HCT116 (cell line): Measurements from ENCODE around the gene LMBR1. TPM values are rescaled to one million over a fixed set of nuclear protein-coding genes. Genes with fewer than 3 reads are reported as not detected.

Source experiments
- ATAC-seq: fragments of 200-7000 bp; cut with Tn5 transposase; 2 replicates; pipeline ENCODE4 v1.9.1; 2020; ENCODE audit warnings: mild to moderate bottlenecking, moderate library complexity
- BruUV-seq: library from RNA; stranded (reverse); fragments of 400-500 nt; replicated peaks from 2 replicates; lab custom pipeline; 2021; lab: Mats Ljungman, UMichigan
- CTCF ChIA-PET: fragments of 300-600 bp; sonication (Branson Sonifier 250); formaldehyde crosslinking; loops from one replicate; lab custom pipeline; 2021; ENCODE audit warnings: antibody characterized with exemption; lab: Charles Lee
- POLR2A ChIA-PET: fragments of 300-600, 350-600 bp; sonication (Branson Sonifier 250); formaldehyde crosslinking; loops from one replicate; lab custom pipeline; 2021; ENCODE audit warnings: antibody characterized with exemption; lab: Charles Lee
- RAD21 ChIA-PET, 2 experiments: fragments of 300-600 bp; sonication (Branson Sonifier 250); formaldehyde crosslinking; loops; one replicate each; lab custom pipeline; 2023; ENCODE audit warnings: low total read pairs in 2 of 2; ENCODE audit not compliant: uncharacterized antibody in 2 of 2, unreplicated experiment in 2 of 2, low non-redundant PET in 1 of 2; lab: Charles Lee
- DNase-seq: peaks from one replicate; pipeline ENCODE4 v3.0.0-alpha.2; 2010; ENCODE audit warnings: low read depth, low spot score
- H2AFZ ChIP-seq: fragments of 200-600 bp; shearing (Covaris generic), sonication (generic); 2 replicates; pipeline ENCODE4 v1.6.1; 2017; ENCODE audit warnings: low read depth, mixed run types, mixed read lengths, antibody characterized with exemption, low read length; ENCODE audit not compliant: poor library complexity, severe bottlenecking
- H3K27ac ChIP-seq: 2 replicates; pipeline ENCODE4 v1.5.1; 2012; ENCODE audit warnings: low read depth, low read length
- H3K27me3 ChIP-seq: fragments of 200-600 bp; sonication (generic); 2 replicates; pipeline ENCODE4 v1.6.1; 2016; ENCODE audit warnings: mixed run types, low read length, mixed read lengths; ENCODE audit not compliant: insufficient read depth
- H3K36me3 ChIP-seq, 2 experiments: fragments of 200-500 bp in 1 of 2; fragments of 200-600 bp in 1 of 2; sonication (Bioruptor generic) in 1 of 2; sonication (generic) in 1 of 2; 2 replicates each; pipeline versions ENCODE4 v1.5.1 to v1.6.1; 2014 to 2016; ENCODE audit warnings: low read length in 2 of 2, inconsistent platforms in 1 of 2, mixed read lengths in 1 of 2, mixed run types in 1 of 2; ENCODE audit not compliant: insufficient read depth in 2 of 2, control insufficient read depth in 1 of 2
- H3K4me1 ChIP-seq, 2 experiments: fragments of 200-600 bp in 1 of 2; sonication (generic) in 1 of 2; 2 replicates each; pipeline versions ENCODE4 v1.5.1 to v1.6.1; 2012 to 2017; ENCODE audit warnings: low read length in 2 of 2, inconsistent platforms in 1 of 2, mild to moderate bottlenecking in 1 of 2, mixed read lengths in 1 of 2, mixed run types in 1 of 2, moderate library complexity in 1 of 2; ENCODE audit not compliant: insufficient read depth in 2 of 2, control insufficient read depth in 1 of 2
- H3K4me2 ChIP-seq: fragments of 200-600 bp; sonication (generic); 2 replicates; pipeline ENCODE4 v1.6.1; 2017; ENCODE audit warnings: mixed run types, low read length, mixed read lengths
- H3K4me3 ChIP-seq, 2 experiments: fragments of 200-600 bp in 1 of 2; sonication (generic) in 1 of 2; replicated peaks in 1 of 2; 2 replicates each; pipeline ENCODE4 v1.5.1; 2011 to 2016; ENCODE audit warnings: low read length in 2 of 2, control low read depth in 1 of 2, low read depth in 1 of 2, mild to moderate bottlenecking in 1 of 2, mixed read lengths in 1 of 2, mixed run types in 1 of 2
- H3K79me2 ChIP-seq: fragments of 200-600 bp; sonication (generic); 2 replicates; pipeline ENCODE4 v1.6.1; 2017; ENCODE audit warnings: mild to moderate bottlenecking, mixed run types, low read length, moderate library complexity, mixed read lengths; ENCODE audit not compliant: insufficient read depth
- H3K9ac ChIP-seq: fragments of 200-600 bp; sonication (generic); 2 replicates; pipeline ENCODE4 v1.6.1; 2016; ENCODE audit warnings: low read length, mixed read lengths
- H3K9me2 ChIP-seq: fragments of 200-600 bp; sonication (generic), shearing (Covaris generic); 2 replicates; pipeline ENCODE4 v1.6.1; 2017; ENCODE audit warnings: mixed run types, mild to moderate bottlenecking, moderate library complexity; ENCODE audit not compliant: insufficient read depth
- H3K9me3 ChIP-seq, 2 experiments: fragments of 200-500 bp in 1 of 2; fragments of 200-600 bp in 1 of 2; sonication (Bioruptor generic) in 1 of 2; sonication (generic) in 1 of 2; 2 replicates each; pipeline ENCODE4 v1.6.1; 2014 to 2017; ENCODE audit warnings: low read length in 2 of 2, mixed read lengths in 2 of 2, inconsistent platforms in 1 of 2, low read depth in 1 of 2, mild to moderate bottlenecking in 1 of 2, mixed run types in 1 of 2, moderate library complexity in 1 of 2; ENCODE audit not compliant: control insufficient read depth in 1 of 2, insufficient read depth in 1 of 2
- H4K20me1 ChIP-seq: fragments of 200-600 bp; sonication (generic), shearing (Covaris generic); 2 replicates; pipeline ENCODE4 v1.6.1; 2017; ENCODE audit warnings: mixed run types, mild to moderate bottlenecking, moderate library complexity; ENCODE audit not compliant: insufficient read depth
- CBX3 ChIP-seq: IDR thresholded peaks from 2 replicates; pipeline ENCODE4 v1.6.1; 2012; ENCODE audit warnings: low read depth
- ELF1 ChIP-seq: IDR thresholded peaks from 2 replicates; pipeline ENCODE4 v1.6.1; 2012; ENCODE audit warnings: low read depth, borderline replicate concordance
- EZH2phosphoT487 ChIP-seq: fragments of 200-600 bp; IDR thresholded peaks from 2 replicates; pipeline ENCODE4 v1.6.1; 2018; ENCODE audit warnings: antibody characterized with exemption, borderline replicate concordance
- intact Hi-C: fragments of 100-400 bp; cut with micrococcal nuclease; formaldehyde crosslinking; loops from 2 replicates; pipeline ENCODE4 v1.10.0; 2022
- total RNA-seq: library from RNA; stranded (reverse); gene quantifications from one replicate; pipeline ENCODE4 v1.2.1, GENCODE V29; 2021; ENCODE audit not compliant: unreplicated experiment

LMBR1 gene
- total RNA-seq, 1 experiment from 2014 or later = 84.0 TPM

DNA sequence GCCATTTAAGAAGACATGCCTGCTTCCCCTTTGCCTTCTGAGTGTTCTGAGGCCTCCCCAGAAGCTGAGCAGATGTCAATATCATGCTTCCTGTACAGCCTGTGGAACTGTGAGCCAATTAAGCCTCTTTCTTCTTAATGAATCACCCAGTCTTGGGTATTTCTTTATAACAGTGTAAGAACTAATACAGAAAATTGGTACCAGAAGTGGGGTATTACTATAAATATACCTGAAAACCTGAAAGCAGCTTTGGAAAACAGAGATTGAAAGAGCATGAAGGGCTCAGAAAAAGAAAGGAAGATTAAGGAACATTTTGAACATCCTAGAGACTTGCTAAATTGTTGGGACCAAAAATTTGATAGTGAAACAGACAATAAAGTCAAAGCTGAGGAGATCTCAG lies 264.4 kb downstream of the LMBR1 start:
- H3K9me2 ChIP-seq = peaks cover 3% of the 10 kb centered on the region; the same call in 1 of the 2 replicates
- no peak for ATAC-seq
- intact Hi-C loops = no loop called here
- no peak overlapping the region for H3K4me2 ChIP-seq
- no peaks in the 10 kb centered on the region for H3K27me3 ChIP-seq
- H3K9ac ChIP-seq = no peak overlapping the region
- H3K36me3 ChIP-seq = no peaks in the 10 kb centered on the region
- ChIA-PET RAD21 (no interaction called here), CTCF (no interaction called here), POLR2A (no interaction called here)
- H4K20me1 ChIP-seq = no peaks in the 10 kb centered on the region
- H3K79me2 ChIP-seq = no peaks in the 10 kb centered on the region
- no peak overlapping the region for H3K4me3 ChIP-seq
- H2AFZ ChIP-seq = no peak overlapping the region
- H3K4me1 ChIP-seq = no peaks in the 10 kb centered on the region
- H3K9me3 ChIP-seq = no peaks in the 10 kb centered on the region; a peak in 1 of 4 replicates
- no TSS peak for BruUV-seq
- TF ChIP-seq CBX3 (no peak), ELF1 (no peak), EZH2phosphoT487 (no peak)
- no peak for DNase-seq
- H3K27ac ChIP-seq = no peak overlapping the region

Other genes starting within 250 kb of the LMBR1 start
- gene NOM1, start 56.5 kb upstream of the LMBR1 start, total RNA-seq = 35.4 TPM
- 7.7 TPM for gene MNX1, start 117.5 kb upstream of the LMBR1 start, total RNA-seq
- 68.3 TPM for gene UBE3C, start 245.7 kb upstream of the LMBR1 start, total RNA-seq